NCI-H2029 (cell line): ENCODE measurements around the gene ASIC1.
"Not testable (repeated sequence)": the region's sequence is repeated elsewhere in the genome, so short reads cannot be mapped to it uniquely, and the experiment has no call there.

Source experiments
- DNase-seq: peaks from one replicate; lab custom pipeline; 2025; lab: John Stamatoyannopoulos, UW

ASIC1 gene

GRCh38 chr12:50061946-50062686 is 4.7 kb downstream of the ASIC1 start:
- DNase-seq, result no peak

DNA sequence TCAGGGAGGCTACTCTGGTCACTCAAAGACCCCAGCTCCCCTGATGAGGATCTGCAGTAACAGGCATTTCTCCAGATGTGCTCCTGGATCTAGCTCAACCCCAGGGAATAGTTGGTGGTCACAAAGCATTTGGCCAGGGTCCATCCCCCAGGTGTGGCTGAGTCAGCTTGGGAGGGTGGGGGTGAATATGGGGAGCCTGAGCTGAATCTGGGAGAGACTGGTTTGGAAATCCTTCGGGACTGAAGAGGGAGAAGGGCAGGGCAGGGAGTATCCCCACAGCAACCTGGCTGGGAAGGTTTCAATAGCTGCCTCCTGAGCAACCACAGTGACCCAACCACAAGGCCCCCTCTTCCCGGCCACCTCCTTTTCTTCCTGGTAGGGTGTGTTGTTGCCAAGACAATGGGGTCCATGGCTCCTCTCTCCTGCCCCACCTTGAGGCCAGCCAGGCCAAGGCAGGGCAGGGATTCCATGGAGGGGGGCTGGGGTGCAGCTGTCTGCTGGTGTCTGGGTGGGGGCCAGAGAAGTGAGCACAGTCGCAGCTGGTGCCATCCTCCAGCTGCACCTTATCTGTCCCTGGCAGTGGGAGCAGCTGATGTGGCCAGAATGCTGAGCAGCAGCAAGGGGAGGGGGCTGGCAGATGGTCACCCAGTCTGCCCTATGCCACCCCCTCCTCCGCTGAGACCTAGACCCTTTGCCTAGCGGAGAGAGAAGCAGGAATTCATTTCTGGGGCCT is 5.5 kb downstream of the ASIC1 start:
- no peak for DNase-seq

DNA sequence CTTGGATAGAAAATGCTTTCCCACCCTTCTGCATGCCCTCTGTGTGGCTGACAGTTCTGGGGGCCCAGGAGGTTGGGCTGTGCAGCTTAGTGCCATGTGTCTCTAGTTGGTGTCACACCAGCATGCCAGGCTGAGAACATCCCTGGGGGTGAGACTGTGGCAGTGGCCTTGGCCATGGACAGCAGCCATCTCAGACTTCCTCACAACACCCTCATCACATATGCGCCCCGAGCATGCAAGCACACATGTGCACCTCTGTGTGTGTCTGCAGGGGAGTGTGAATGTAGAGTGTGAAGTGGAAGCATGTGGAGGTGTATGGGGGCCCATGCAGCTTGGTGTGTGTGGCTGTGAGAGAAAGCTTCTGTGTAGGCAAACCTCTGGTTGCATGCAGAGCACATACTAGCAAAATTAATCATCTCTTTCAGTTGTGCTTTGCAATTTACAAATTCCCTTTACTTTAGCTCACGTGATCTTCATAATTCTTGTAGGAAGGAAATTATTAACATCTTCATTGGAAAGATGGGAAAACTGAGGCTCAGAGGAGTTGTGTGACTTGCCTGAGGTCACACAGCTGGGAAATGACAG is 8.4 kb downstream of the ASIC1 start:
- DNase-seq, result no peak

GRCh38 chr12:50066402-50066801 is 9.0 kb downstream of the ASIC1 start:
- no peak for DNase-seq

DNA sequence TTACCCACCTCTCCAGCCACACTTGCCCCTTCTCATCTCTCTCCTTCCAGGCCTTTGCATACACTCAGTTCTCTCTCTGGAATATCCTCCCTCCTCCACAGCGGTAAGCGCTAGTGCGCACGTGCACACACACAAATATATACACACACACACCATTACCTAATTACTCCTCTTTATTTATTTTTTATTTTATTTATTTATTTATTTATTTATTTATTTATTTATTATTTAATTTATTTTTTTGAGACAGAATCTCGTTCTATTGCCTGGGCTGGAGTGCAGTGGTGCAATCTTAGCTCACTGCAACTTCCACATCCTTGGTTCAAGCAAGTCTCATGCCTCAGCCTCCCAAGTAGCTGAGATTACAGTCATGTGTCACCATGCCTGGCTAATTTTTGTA is 11.7 kb downstream of the ASIC1 start:
- no peak for DNase-seq

GRCh38 chr12:50069539-50069938 is 12.1 kb downstream of the ASIC1 start:
- DNase-seq, result no peak

GRCh38 chr12:50070314-50071060 is 13.1 kb downstream of the ASIC1 start:
- peak; percentile 69 for DNase-seq

GRCh38 chr12:50072198-50072907 is 15.0 kb downstream of the ASIC1 start:
- no peak for DNase-seq

- DNase-seq, result no peak
These were observed 15.8 kb downstream of the ASIC1 start for GRCh38 chr12:50073206-50073605.

GRCh38 chr12:50073712-50074111 is 16.3 kb downstream of the ASIC1 start:
- no peak for DNase-seq

DNA sequence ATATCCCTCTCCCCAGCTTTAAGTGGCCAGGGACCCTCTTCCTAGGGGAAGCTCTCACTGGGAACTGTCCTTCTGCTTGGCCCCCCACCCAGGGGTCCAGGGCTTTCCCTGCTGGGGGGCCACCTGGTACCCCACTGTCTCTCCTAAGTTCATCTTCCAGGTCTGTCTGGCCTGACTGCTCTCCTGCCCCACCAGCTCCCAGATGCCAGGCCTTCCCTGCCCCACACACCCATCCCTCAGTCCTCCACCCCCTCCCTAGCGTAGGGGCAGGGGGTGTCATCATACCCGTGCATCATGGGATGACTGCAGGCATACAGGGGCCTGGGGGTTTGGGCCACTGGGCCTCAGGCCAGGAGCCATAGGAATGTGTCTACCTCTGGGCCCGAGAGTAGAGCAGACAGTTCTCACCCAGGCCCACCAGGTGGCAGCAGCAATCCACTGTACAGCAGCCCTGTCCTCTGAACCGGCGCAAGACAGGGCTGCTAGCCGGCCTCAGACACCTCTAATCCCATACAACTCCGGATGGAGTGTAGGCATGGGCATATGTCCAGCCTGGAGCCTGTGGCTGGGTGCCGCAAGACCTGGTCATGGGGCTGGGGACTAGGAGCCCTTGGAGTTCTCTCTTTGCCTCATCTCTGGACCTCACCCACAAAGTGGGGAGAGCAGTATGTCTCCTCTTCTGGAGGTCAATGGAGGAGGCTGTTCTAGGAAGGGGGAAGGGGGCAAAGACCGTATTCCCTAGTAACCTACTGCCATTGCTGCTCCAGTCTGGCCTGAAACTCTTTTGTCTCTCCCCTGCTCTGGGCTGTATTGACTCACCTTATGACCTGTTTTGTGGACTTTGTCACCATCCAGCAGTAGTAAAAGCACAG is 17.8 kb downstream of the ASIC1 start:
- peak; percentile 49 for DNase-seq

DNA sequence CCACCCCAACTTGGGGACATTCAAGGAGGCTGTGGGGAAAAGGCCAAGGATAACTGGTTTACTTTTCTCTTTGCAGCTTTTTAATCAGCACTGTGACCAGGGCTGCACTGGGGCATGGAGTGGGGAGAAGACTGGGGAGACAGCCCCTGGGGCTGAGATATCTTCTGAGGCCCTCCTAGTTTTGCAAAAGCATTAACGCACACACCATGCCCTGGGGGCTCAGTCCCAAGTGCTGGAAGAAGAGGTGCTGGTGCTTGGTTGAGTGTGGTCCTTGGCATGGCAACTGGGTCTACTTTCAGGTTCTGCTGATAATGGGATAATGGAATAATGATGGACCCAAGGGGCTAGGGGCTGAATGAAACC is 18.4 kb downstream of the ASIC1 start:
- no peak for DNase-seq

DNA sequence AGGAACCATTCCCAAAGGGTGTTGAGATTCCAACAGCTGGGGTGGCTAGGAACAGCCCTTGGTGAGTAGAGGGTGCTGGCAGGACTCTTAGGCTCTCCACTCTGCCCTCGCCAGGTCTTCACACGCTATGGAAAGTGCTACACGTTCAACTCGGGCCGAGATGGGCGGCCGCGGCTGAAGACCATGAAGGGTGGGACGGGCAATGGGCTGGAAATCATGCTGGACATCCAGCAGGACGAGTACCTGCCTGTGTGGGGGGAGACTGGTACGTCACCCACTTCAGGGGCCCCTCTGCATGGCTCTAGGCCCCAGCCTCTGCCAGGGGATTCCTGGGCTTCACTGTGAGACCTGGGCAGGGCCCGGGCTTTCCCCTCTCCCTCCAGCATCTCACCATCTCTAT is 19.7 kb downstream of the ASIC1 start:
- DNase-seq, result no peak

- DNase-seq, result no peak
These were observed 20.9 kb downstream of the ASIC1 start for GRCh38 chr12:50078281-50078680.

DNA sequence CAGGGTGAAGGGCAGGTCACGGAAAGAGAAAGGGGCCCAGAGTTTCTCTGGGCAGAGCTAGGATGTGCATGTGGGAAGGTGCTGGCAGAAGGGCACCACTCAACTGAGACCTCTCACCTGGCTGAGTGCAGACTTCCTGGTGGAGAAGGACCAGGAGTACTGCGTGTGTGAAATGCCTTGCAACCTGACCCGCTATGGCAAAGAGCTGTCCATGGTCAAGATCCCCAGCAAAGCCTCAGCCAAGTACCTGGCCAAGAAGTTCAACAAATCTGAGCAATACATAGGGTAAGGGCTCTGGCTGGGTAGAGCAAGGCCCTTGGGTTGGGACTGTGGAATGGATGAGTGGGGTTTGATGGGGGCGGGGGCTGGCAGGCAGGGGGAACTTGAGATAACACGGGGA is 22.4 kb downstream of the ASIC1 start:
- DNase-seq, result no peak

GRCh38 chr12:50081096-50081808 is 23.9 kb downstream of the ASIC1 start:
- no peak for DNase-seq

- no peak for DNase-seq
These were observed 25.2 kb downstream of the ASIC1 start for GRCh38 chr12:50082644-50083043.

DNA sequence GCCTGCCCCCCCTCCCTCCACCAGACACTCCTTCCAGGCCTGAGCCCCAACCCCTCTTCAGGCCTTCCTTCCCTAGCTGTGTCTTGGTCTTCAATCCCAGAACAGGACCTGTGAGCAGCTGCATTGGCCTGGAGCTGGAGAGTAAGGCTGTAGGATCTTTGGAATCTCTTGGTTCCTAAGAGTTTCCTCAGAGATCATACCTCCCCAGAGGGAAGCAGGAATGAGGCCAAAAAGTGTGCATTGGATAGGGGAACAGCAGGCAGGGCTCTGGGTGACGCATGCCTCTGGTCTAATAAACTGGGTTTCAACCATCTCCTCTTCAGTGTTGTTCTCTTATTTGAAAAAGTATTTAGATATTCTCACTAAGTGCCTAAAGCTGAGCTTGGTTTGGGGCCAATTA is 25.9 kb downstream of the ASIC1 start:
- no peak for DNase-seq

DNA sequence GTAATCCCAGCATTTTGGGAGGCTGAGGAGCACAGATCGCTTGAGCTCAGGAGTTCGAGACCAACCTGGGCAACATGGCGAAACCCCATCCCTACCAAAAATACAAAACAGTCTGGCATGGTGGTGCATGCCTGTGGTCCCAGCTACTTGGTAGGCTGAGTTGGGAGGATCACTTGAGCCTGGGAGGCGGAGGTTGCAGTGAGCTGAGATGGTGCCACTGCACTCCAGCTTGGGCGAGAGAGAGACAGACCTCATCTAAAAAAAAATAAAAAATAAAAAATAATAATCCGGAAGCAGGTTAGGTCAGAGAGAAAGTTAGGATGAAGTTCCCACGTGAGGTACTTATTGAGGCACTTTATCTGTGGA is 27.0 kb downstream of the ASIC1 start:
- DNase-seq, result not testable (repeated sequence)
